Astrocyte of the spinal cord (primary cell): ENCODE data around the gene LMO7.
"Not testable (repeated sequence)": the region's sequence is repeated elsewhere in the genome, so short reads cannot be mapped to it uniquely, and the experiment has no call there.

Experiments used
- DNase-seq: peaks from one replicate; pipeline ENCODE4 v3.0.0; 2011; ENCODE audit warnings: low read depth, low spot score
- H3K4me3 ChIP-seq: 2 replicates; pipeline ENCODE4 v1.5.1; 2011; ENCODE audit warnings: low read depth, mild to moderate bottlenecking, low read length, moderate library complexity
- CTCF ChIP-seq: IDR thresholded peaks from 2 replicates; pipeline ENCODE4 v1.5.1; 2012; ENCODE audit warnings: low read depth, mild to moderate bottlenecking, low read length, inconsistent platforms
- in situ Hi-C: cut with HindIII; loops from 2 replicates; pipeline ENCODE4 v1.10.0; 2017; ENCODE audit warnings: low sequenced_read_pairs

LMO7 gene

GRCh38 chr13:75736173-75736572, 100.0 kb downstream of the LMO7 start:
- no peak for DNase-seq
- no peak overlapping the region for H3K4me3 ChIP-seq
- in situ Hi-C loops, result no loop called here
- TF ChIP-seq CTCF, result no peak

- no peak for DNase-seq
- no peak overlapping the region for H3K4me3 ChIP-seq
- in situ Hi-C loops, result no loop called here
- no peak for TF ChIP-seq CTCF
These were observed 102.7 kb downstream of the LMO7 start for GRCh38 chr13:75738841-75739240.

- in situ Hi-C loops, result no loop called here
- no peak overlapping the region for H3K4me3 ChIP-seq
- DNase-seq, result no peak
- no peak for TF ChIP-seq CTCF
These were observed 103.2 kb downstream of the LMO7 start for GRCh38 chr13:75739244-75739868.

- in situ Hi-C loops, result no loop called here
- TF ChIP-seq CTCF, result no peak
- H3K4me3 ChIP-seq, result no peak overlapping the region
- DNase-seq, result no peak
These were observed 103.9 kb downstream of the LMO7 start for GRCh38 chr13:75740031-75740430.

GRCh38 chr13:75743072-75743471, 106.9 kb downstream of the LMO7 start:
- in situ Hi-C loops, H3K4me3 ChIP-seq, DNase-seq: not testable (repeated sequence)

GRCh38 chr13:75744127-75744526, 108.0 kb downstream of the LMO7 start:
- no peak for TF ChIP-seq CTCF
- H3K4me3 ChIP-seq, result no peak overlapping the region
- in situ Hi-C loops, result no loop called here
- DNase-seq, result no peak

- H3K4me3 ChIP-seq, result no peak overlapping the region
- no peak for DNase-seq
- no peak for TF ChIP-seq CTCF
- in situ Hi-C loops, result no loop called here
These were observed 109.3 kb downstream of the LMO7 start for GRCh38 chr13:75745387-75745786.
